GM12878 (cell line): ENCODE results near the gene TK1. TPM values are rescaled to one million over a fixed set of nuclear protein-coding genes. Genes with fewer than 3 reads are reported as not detected.

ENCODE experiments used
- ATF2 ChIP-seq: IDR thresholded peaks from 2 replicates; pipeline ENCODE4 v1.6.1; 2012; ENCODE audit warnings: low read length, inconsistent platforms
- BACH1 ChIP-seq: fragments of 450-650 bp; IDR thresholded peaks from 2 replicates; pipeline ENCODE4 v1.6.1; 2017; ENCODE audit warnings: mild to moderate bottlenecking, borderline replicate concordance
- BHLHE40 ChIP-seq, 2 experiments: fragments of 450-650 bp in 1 of 2; IDR thresholded peaks; 2 replicates each; pipeline ENCODE4 v1.6.1; 2011 to 2017; ENCODE audit warnings: low read depth in 2 of 2, borderline replicate concordance in 1 of 2, improper control_type of control experiment in 1 of 2, low read length in 1 of 2, mild to moderate bottlenecking in 1 of 2
- CTCF ChIP-seq, 3 experiments: IDR thresholded peaks in 2 of 3; conservative IDR thresholded peaks in 1 of 3; 2 replicates each; pipeline ENCODE4 v1.5.1; 2011; ENCODE audit warnings: low read depth in 3 of 3, low read length in 3 of 3, mild to moderate bottlenecking in 3 of 3, control low read depth in 2 of 3, moderate library complexity in 2 of 3, inconsistent platforms in 1 of 3, mixed read lengths in 1 of 3; ENCODE audit not compliant: control insufficient read depth in 2 of 3, insufficient read depth in 1 of 3; ENCODE audit errors: extremely low read depth in 1 of 3
- EGR1 ChIP-seq, 2 experiments: IDR thresholded peaks; 1 replicate in 1 of 2; 2 replicates in 1 of 2; pipeline ENCODE4 v1.6.1; 2011 to 2012; ENCODE audit warnings: low read depth in 2 of 2, low read length in 2 of 2, borderline replicate concordance in 1 of 2, mild to moderate bottlenecking in 1 of 2, moderate library complexity in 1 of 2
- HDAC6 ChIP-seq: fragments of 200-600 bp; sonication (generic); IDR thresholded peaks from one replicate; pipeline ENCODE4 v1.8.0; 2017; ENCODE audit warnings: antibody characterized with exemption; ENCODE audit not compliant: unreplicated experiment
- MAX ChIP-seq: IDR thresholded peaks from 2 replicates; pipeline ENCODE4 v1.6.1; 2012; ENCODE audit warnings: low read depth, low read length, improper control_type of control experiment
- NR2C1 ChIP-seq: fragments of 450-650 bp; IDR thresholded peaks from 2 replicates; pipeline ENCODE4 v1.6.1; 2017; ENCODE audit warnings: antibody characterized with exemption, mild to moderate bottlenecking, moderate library complexity
- RAD21 ChIP-seq: IDR thresholded peaks from 2 replicates; pipeline ENCODE4 v1.6.1; 2011; ENCODE audit warnings: mild to moderate bottlenecking, low read depth, low read length, moderate library complexity; ENCODE audit not compliant: insufficient read depth
- RB1 ChIP-seq: fragments of 450-650 bp; formaldehyde crosslinking; IDR thresholded peaks from 2 replicates; pipeline ENCODE4 v1.6.1; 2017; ENCODE audit warnings: mild to moderate bottlenecking, borderline replicate concordance
- RELA ChIP-seq: fragments of 450-650 bp; IDR thresholded peaks from 2 replicates; pipeline ENCODE4 v1.8.0; 2014; ENCODE audit warnings: borderline replicate concordance; ENCODE audit not compliant: partially characterized antibody
- SPI1 ChIP-seq: IDR thresholded peaks from 2 replicates; pipeline ENCODE4 v1.6.1; 2011; ENCODE audit warnings: low read depth, mild to moderate bottlenecking, low read length, moderate library complexity, borderline replicate concordance; ENCODE audit not compliant: insufficient read depth
- STAT3 ChIP-seq: IDR thresholded peaks from 2 replicates; pipeline ENCODE4 v1.6.1; 2011; ENCODE audit warnings: low read depth, low read length, improper control_type of control experiment
- SUPT20H ChIP-seq: IDR thresholded peaks from 2 replicates; pipeline ENCODE4 v1.6.1; 2011; ENCODE audit warnings: low read depth, mild to moderate bottlenecking, low read length, moderate library complexity, borderline replicate concordance; ENCODE audit not compliant: control insufficient read depth
- SUZ12 ChIP-seq: fragments of 200-600 bp; sonication (generic); IDR thresholded peaks from one replicate; pipeline ENCODE4 v1.6.1; 2018; ENCODE audit warnings: antibody characterized with exemption, mild to moderate bottlenecking; ENCODE audit not compliant: unreplicated experiment
- TCF3 ChIP-seq: IDR thresholded peaks from 2 replicates; pipeline ENCODE4 v1.6.1; 2012; ENCODE audit warnings: low read depth, mild to moderate bottlenecking, low read length, borderline replicate concordance; ENCODE audit not compliant: insufficient read depth
- polyA plus RNA-seq, 11 experiments: library from polyadenylated mRNA; depleted of rRNA in 4 of 11; unstranded in 6 of 11; stranded (reverse) in 5 of 11; fragments of >200 nt; fragmentation: Nextera tagmentation in 4 of 11; fragmentation: Illumina TruSeq in 1 of 11; extraction: Ambion mirVana in 4 of 11; extraction: Trizol in 1 of 11; gene quantifications; 1 replicate in 1 of 11; 2 replicates in 10 of 11; pipeline versions ENCODE4 v1.2.1 to v1.2.3, GENCODE V29; 2011 to 2016; ENCODE audit warnings: inconsistent platforms in 2 of 11, missing spikeins in 2 of 11, low read depth in 1 of 11
- total RNA-seq, 4 experiments: library from RNA; depleted of rRNA in 3 of 4; stranded (reverse); fragments of >200 nt in 3 of 4; fragmentation: Illumina TruSeq in 1 of 4; extraction: Trizol in 1 of 4; gene quantifications; 2 replicates each; pipeline versions ENCODE4 v1.2.1 to v1.2.3, GENCODE V29; 2013 to 2021
- TF ChIP-seq, protein P1 (sequence below): fragments of 450-650 bp; IDR thresholded peaks from 2 replicates; pipeline ENCODE4 v1.6.1; 2018; ENCODE audit warnings: mild to moderate bottlenecking, low read depth, moderate library complexity; ENCODE audit not compliant: partially characterized antibody
- TF ChIP-seq, protein P2 (sequence below): fragments of 450-650 bp; IDR thresholded peaks from 2 replicates; pipeline ENCODE4 v1.6.1; 2017; ENCODE audit warnings: mild to moderate bottlenecking, moderate library complexity

TK1 gene
- total and polyA plus RNA-seq, 10 of the 15 experiments (the other 5 are each of a cell fraction or from before 2014, with no cell fraction given), result 4.6 to 175 (median 77.9) TPM

- no peak for TF ChIP-seq NR2C1
- peak; percentile 25; the same call in 1 of the 2 replicates for TF ChIP-seq BACH1
- peak; percentile 9 for TF ChIP-seq RELA
- peak; percentile 76 to 78 for TF ChIP-seq BHLHE40 (IDR thresholded peaks at IDR 0.05; ENCODE audit: borderline replicate concordance in 1 of 2, low read depth in 2 of 2, low read length in 1 of 2)
- 0 out of 2 replicates have a peak, but pooled peaks have one; percentile 2 for TF ChIP-seq SPI1
- TF ChIP-seq CTCF (IDR thresholded peaks at IDR 0.05 in 2 of 3, conservative IDR thresholded peaks at IDR 0.05 in 1 of 3; ENCODE audit: control insufficient read depth in 2 of 3, extremely low read depth in 1 of 3, insufficient read depth in 1 of 3, low read depth in 3 of 3, low read length in 3 of 3), result peak; percentile 94 to 99 (median 99); a peak in 5 of 6 replicates
- peak; percentile 36; the same call in 1 of the 2 replicates for TF ChIP-seq ATF2
- 0 out of 3 replicates have a peak, but pooled peaks of 1 of the 2 experiments have one; percentile 0 for TF ChIP-seq EGR1 (IDR thresholded peaks at IDR 0.05; ENCODE audit: borderline replicate concordance in 1 of 2, low read depth in 2 of 2, low read length in 2 of 2)
- no peak for TF ChIP-seq SUZ12
- TF ChIP-seq SUPT20H, result no peak
- no peak for TF ChIP-seq STAT3
- 0 out of 2 replicates have a peak, but pooled peaks have one; percentile 35 for TF ChIP-seq MAX
- no peak for TF ChIP-seq HDAC6
- peak; percentile 50; the same call in 1 of the 2 replicates for TF ChIP-seq RB1
- peak; percentile 82 for TF ChIP-seq RAD21
- TF ChIP-seq TCF3, result peak; percentile 95
- TF ChIP-seq, protein P1, sequence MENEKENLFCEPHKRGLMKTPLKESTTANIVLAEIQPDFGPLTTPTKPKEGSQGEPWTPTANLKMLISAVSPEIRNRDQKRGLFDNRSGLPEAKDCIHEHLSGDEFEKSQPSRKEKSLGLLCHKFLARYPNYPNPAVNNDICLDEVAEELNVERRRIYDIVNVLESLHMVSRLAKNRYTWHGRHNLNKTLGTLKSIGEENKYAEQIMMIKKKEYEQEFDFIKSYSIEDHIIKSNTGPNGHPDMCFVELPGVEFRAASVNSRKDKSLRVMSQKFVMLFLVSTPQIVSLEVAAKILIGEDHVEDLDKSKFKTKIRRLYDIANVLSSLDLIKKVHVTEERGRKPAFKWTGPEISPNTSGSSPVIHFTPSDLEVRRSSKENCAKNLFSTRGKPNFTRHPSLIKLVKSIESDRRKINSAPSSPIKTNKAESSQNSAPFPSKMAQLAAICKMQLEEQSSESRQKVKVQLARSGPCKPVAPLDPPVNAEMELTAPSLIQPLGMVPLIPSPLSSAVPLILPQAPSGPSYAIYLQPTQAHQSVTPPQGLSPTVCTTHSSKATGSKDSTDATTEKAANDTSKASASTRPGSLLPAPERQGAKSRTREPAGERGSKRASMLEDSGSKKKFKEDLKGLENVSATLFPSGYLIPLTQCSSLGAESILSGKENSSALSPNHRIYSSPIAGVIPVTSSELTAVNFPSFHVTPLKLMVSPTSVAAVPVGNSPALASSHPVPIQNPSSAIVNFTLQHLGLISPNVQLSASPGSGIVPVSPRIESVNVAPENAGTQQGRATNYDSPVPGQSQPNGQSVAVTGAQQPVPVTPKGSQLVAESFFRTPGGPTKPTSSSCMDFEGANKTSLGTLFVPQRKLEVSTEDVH, result no peak
- TF ChIP-seq, protein P2, sequence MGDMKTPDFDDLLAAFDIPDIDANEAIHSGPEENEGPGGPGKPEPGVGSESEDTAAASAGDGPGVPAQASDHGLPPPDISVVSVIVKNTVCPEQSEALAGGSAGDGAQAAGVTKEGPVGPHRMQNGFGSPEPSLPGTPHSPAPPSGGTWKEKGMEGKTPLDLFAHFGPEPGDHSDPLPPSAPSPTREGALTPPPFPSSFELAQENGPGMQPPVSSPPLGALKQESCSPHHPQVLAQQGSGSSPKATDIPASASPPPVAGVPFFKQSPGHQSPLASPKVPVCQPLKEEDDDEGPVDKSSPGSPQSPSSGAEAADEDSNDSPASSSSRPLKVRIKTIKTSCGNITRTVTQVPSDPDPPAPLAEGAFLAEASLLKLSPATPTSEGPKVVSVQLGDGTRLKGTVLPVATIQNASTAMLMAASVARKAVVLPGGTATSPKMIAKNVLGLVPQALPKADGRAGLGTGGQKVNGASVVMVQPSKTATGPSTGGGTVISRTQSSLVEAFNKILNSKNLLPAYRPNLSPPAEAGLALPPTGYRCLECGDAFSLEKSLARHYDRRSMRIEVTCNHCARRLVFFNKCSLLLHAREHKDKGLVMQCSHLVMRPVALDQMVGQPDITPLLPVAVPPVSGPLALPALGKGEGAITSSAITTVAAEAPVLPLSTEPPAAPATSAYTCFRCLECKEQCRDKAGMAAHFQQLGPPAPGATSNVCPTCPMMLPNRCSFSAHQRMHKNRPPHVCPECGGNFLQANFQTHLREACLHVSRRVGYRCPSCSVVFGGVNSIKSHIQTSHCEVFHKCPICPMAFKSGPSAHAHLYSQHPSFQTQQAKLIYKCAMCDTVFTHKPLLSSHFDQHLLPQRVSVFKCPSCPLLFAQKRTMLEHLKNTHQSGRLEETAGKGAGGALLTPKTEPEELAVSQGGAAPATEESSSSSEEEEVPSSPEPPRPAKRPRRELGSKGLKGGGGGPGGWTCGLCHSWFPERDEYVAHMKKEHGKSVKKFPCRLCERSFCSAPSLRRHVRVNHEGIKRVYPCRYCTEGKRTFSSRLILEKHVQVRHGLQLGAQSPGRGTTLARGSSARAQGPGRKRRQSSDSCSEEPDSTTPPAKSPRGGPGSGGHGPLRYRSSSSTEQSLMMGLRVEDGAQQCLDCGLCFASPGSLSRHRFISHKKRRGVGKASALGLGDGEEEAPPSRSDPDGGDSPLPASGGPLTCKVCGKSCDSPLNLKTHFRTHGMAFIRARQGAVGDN, result peak; percentile 24; the same call in 1 of the 2 replicates
Observed at GRCh38 chr17:78176548-78177025, 10.3 kb downstream of the TK1 start (continued).
